Mesendoderm (in vitro differentiated cells): ENCODE data around the gene ADORA2A.

ENCODE experiments used
- DNase-seq: peaks from one replicate; pipeline ENCODE4 v3.0.0; 2013
- H2AK5ac ChIP-seq: 2 replicates; pipeline ENCODE4 v1.6.1; 2013; ENCODE audit warnings: low read length, inconsistent platforms
- H2BK120ac ChIP-seq: 2 replicates; pipeline ENCODE4 v1.6.1; 2013; ENCODE audit warnings: low read depth, mild to moderate bottlenecking, low read length, moderate library complexity, mixed read lengths
- H2BK15ac ChIP-seq: replicated peaks from 2 replicates; pipeline ENCODE4 v1.6.1; 2013; ENCODE audit warnings: low read depth, mild to moderate bottlenecking, moderate library complexity
- H2BK5ac ChIP-seq: 2 replicates; pipeline ENCODE4 v1.6.1; 2013; ENCODE audit warnings: low read length, inconsistent platforms
- H3K18ac ChIP-seq: 2 replicates; pipeline ENCODE4 v1.6.1; 2013; ENCODE audit warnings: mild to moderate bottlenecking, low read length, mixed read lengths
- H3K23ac ChIP-seq: one replicate; pipeline ENCODE4 v1.6.1; 2013; ENCODE audit warnings: low read length
- H3K27ac ChIP-seq: 2 replicates; pipeline ENCODE4 v1.5.1; 2013; ENCODE audit warnings: low read depth, mild to moderate bottlenecking, inconsistent platforms, low read length, moderate library complexity
- H3K27me3 ChIP-seq: 2 replicates; pipeline ENCODE4 v1.6.1; 2013; ENCODE audit warnings: low read length, control low read depth, mild to moderate bottlenecking, inconsistent platforms; ENCODE audit not compliant: insufficient read depth, poor library complexity
- H3K36me3 ChIP-seq: 2 replicates; pipeline ENCODE4 v1.6.1; 2013; ENCODE audit warnings: low read length, inconsistent platforms; ENCODE audit not compliant: control insufficient read depth, insufficient read depth
- H3K4ac ChIP-seq: one replicate; pipeline ENCODE4 v1.6.1; 2013; ENCODE audit warnings: low read depth, mild to moderate bottlenecking, low read length, moderate library complexity
- H3K4me1 ChIP-seq: 2 replicates; pipeline ENCODE4 v1.6.1; 2013; ENCODE audit warnings: low read depth, low read length, inconsistent platforms; ENCODE audit not compliant: control insufficient read depth
- H3K4me2 ChIP-seq: 2 replicates; pipeline ENCODE4 v1.6.1; 2013; ENCODE audit warnings: low read length
- H3K4me3 ChIP-seq: 2 replicates; pipeline ENCODE4 v1.5.1; 2013; ENCODE audit warnings: mild to moderate bottlenecking, low read length
- H3K56ac ChIP-seq: one replicate; pipeline ENCODE4 v1.6.1; 2013; ENCODE audit warnings: low read length
- H3K79me1 ChIP-seq: 2 replicates; pipeline ENCODE4 v1.6.1; 2013; ENCODE audit warnings: low read length, inconsistent platforms
- H3K79me2 ChIP-seq: 2 replicates; pipeline ENCODE4 v1.6.1; 2013; ENCODE audit warnings: mild to moderate bottlenecking, low read length; ENCODE audit not compliant: control insufficient read depth, insufficient read depth
- H3K9ac ChIP-seq: 2 replicates; pipeline ENCODE4 v1.6.1; 2013; ENCODE audit warnings: low read length, inconsistent platforms
- H4K5ac ChIP-seq: one replicate; pipeline ENCODE4 v1.6.1; 2013; ENCODE audit warnings: low read length
- H4K8ac ChIP-seq: one replicate; pipeline ENCODE4 v1.6.1; 2013; ENCODE audit warnings: low read depth, mild to moderate bottlenecking, control low read depth, low read length, moderate library complexity
- WGBS: extraction: QIAGEN DNeasy Blood & Tissue Kit; methylation state at CpG from one replicate; pipeline ENCODE4 v1.1.7; 2013; ENCODE audit warnings: low lambda C conversion rate, missing lambda C conversion rate; ENCODE audit not compliant: insufficient coverage; ENCODE audit errors: extremely low coverage; 5-methylcytosine and 5-hydroxymethylcytosine counted together

ADORA2A gene

DNA sequence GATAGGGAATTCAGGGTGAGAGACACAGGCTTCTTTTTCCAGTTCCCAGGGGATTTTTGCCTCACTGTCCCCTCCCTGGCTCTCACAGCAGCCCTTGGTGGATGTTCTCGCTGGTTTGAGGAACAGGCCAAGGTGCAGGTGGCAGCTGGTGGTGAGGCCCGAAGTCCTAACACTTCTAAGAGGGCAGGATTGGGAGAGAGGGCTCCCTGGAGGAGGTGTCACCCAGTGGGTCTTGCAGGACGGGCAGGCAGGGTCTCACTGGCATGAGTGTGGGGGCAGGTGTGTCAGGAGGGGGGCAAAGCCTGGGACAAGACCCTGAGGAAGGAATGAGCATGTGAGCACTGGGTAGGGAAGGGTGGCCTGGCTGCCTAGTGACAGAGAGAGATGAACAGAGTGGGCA is 9.2 kb downstream of the ADORA2A start:
- H3K36me3 ChIP-seq: no peaks in the 10 kb centered on the region
- no peak for DNase-seq
- no peak overlapping the region for H3K4ac ChIP-seq
- H3K4me1 ChIP-seq: no peaks in the 10 kb centered on the region
- no peaks in the 10 kb centered on the region for H3K79me1 ChIP-seq
- H3K23ac ChIP-seq: peak overlapping the region; percentile 11
- H3K27me3 ChIP-seq: no peaks in the 10 kb centered on the region
- no peak overlapping the region for H2BK120ac ChIP-seq
- H3K27ac ChIP-seq: no peak overlapping the region
- no peak overlapping the region for H4K8ac ChIP-seq
- H2BK5ac ChIP-seq: no peak overlapping the region
- H3K9ac ChIP-seq: no peak overlapping the region
- no peak overlapping the region for H2BK15ac ChIP-seq
- H3K4me3 ChIP-seq: no peak overlapping the region
- no CpG with 5 or more reads among the region's 3 CpGs for WGBS
- no peak overlapping the region for H3K18ac ChIP-seq
- H3K79me2 ChIP-seq: no peaks in the 10 kb centered on the region
- H3K4me2 ChIP-seq: no peak overlapping the region
- H3K56ac ChIP-seq: no peak overlapping the region
- H2AK5ac ChIP-seq: no peak overlapping the region
- no peak overlapping the region for H4K5ac ChIP-seq

DNA sequence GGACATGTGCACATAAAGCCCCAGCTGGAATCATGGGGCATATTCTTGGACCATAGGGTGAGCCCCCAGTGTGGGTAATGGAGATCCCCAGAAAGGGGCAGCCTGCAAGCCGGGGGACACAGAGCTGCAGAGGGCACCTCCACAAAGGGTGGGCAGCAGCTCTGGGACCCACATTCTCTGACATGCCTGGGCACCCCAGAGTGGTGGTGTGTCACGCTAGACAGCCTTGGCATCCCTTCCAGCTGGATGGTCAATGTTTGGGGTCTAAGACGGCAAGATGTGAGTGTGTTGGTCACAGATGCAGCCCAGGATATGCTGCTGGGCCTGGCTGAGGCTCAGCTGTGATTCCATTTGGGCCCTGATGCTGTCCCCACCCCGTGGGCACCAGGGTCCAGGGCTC is 9.7 kb downstream of the ADORA2A start:
- Histone ChIP-seq H2AK5ac (no peak overlapping the region), H3K18ac (no peak overlapping the region), H2BK120ac (no peak overlapping the region), H3K27ac (no peak overlapping the region), H4K8ac (no peak overlapping the region), H3K79me2 (no peaks in the 10 kb centered on the region), H3K4me1 (no peaks in the 10 kb centered on the region), H3K4me2 (no peak overlapping the region), H3K23ac (no peak overlapping the region), H3K79me1 (no peaks in the 10 kb centered on the region), H3K4ac (no peak overlapping the region), H2BK15ac (no peak overlapping the region), H3K9ac (no peak overlapping the region), H2BK5ac (no peak overlapping the region), H3K56ac (no peak overlapping the region), H3K27me3 (no peaks in the 10 kb centered on the region), H3K4me3 (no peak overlapping the region), H4K5ac (no peak overlapping the region), H3K36me3 (no peaks in the 10 kb centered on the region)
- no CpG with 5 or more reads among the region's 4 CpGs for WGBS
- no peak for DNase-seq

DNA sequence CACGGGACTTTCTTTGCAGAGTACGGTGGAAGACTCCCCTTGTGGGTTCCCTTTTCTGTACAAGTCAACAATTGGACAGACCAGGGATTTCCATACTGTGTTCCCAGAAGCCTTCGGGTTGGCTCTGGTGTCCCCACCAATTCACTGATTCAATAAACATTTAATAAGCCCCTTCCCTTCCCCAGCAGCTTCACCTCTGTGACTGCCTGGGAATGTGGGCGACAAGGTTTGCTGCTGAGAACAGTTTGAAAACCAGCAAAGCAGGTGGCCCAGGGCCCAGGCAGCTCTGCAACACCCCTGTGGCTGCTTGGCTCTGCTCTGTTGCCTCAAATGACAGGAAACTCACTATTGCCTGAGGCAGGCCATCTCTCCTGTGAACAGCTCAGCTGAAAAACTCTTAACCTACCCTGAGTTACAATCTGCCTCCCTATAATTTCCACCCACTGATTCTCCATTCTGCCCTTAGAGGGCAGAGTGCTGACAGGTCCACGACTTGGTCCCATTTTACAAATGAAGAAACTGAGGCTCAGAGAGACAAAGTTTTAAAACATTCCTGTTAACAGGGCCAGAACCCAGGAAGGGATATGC is 10.4 kb downstream of the ADORA2A start:
- H3K4me1 ChIP-seq: no peaks in the 10 kb centered on the region
- no peaks in the 10 kb centered on the region for H3K36me3 ChIP-seq
- DNase-seq: peak; percentile 57
- H4K5ac ChIP-seq: no peak overlapping the region
- H3K79me2 ChIP-seq: no peaks in the 10 kb centered on the region
- no peak overlapping the region for H2AK5ac ChIP-seq
- no CpG with 5 or more reads among the region's 5 CpGs for WGBS
- no peak overlapping the region for H3K27ac ChIP-seq
- H4K8ac ChIP-seq: no peak overlapping the region
- H3K79me1 ChIP-seq: no peaks in the 10 kb centered on the region
- no peak overlapping the region for H3K56ac ChIP-seq
- H2BK15ac ChIP-seq: no peak overlapping the region
- H3K18ac ChIP-seq: no peak overlapping the region
- H3K4me3 ChIP-seq: no peak overlapping the region
- H2BK120ac ChIP-seq: no peak overlapping the region
- no peak overlapping the region for H3K9ac ChIP-seq
- H3K27me3 ChIP-seq: no peaks in the 10 kb centered on the region
- H3K4me2 ChIP-seq: no peak overlapping the region
- H3K23ac ChIP-seq: no peak overlapping the region
- H3K4ac ChIP-seq: no peak overlapping the region
- H2BK5ac ChIP-seq: no peak overlapping the region

DNA sequence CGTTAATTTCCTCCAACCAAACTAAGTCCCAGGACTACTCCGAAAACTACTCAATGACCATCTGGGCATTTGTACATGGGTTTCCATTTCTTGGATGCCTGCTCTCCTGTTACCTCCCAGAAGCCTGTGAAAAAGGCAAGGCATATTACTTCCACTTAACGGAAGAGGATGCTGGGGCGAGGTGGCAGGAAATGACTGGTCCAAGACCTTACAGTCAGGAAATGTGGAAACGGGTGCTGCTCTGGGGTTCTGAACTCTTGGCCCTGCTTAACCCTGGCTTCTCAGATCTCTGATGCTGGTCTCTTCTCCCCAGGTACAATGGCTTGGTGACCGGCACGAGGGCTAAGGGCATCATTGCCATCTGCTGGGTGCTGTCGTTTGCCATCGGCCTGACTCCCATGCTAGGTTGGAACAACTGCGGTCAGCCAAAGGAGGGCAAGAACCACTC is 12.9 kb downstream of the ADORA2A start:
- no peaks in the 10 kb centered on the region for H3K27me3 ChIP-seq
- H3K4me2 ChIP-seq: no peak overlapping the region
- no peak overlapping the region for H3K23ac ChIP-seq
- no peaks in the 10 kb centered on the region for H3K79me1 ChIP-seq
- H2BK5ac ChIP-seq: no peak overlapping the region
- no peak overlapping the region for H3K9ac ChIP-seq
- WGBS: no CpG with 5 or more reads among the region's 10 CpGs
- no peak overlapping the region for H4K8ac ChIP-seq
- H3K79me2 ChIP-seq: no peaks in the 10 kb centered on the region
- H2AK5ac ChIP-seq: no peak overlapping the region
- peaks cover 2% of the 10 kb centered on the region for H3K4me1 ChIP-seq
- no peak overlapping the region for H3K4ac ChIP-seq
- H4K5ac ChIP-seq: no peak overlapping the region
- H3K27ac ChIP-seq: no peak overlapping the region
- H3K4me3 ChIP-seq: no peak overlapping the region
- DNase-seq: no peak
- H3K18ac ChIP-seq: no peak overlapping the region
- no peak overlapping the region for H2BK120ac ChIP-seq
- H3K36me3 ChIP-seq: no peaks in the 10 kb centered on the region
- no peak overlapping the region for H2BK15ac ChIP-seq
- no peak overlapping the region for H3K56ac ChIP-seq

DNA sequence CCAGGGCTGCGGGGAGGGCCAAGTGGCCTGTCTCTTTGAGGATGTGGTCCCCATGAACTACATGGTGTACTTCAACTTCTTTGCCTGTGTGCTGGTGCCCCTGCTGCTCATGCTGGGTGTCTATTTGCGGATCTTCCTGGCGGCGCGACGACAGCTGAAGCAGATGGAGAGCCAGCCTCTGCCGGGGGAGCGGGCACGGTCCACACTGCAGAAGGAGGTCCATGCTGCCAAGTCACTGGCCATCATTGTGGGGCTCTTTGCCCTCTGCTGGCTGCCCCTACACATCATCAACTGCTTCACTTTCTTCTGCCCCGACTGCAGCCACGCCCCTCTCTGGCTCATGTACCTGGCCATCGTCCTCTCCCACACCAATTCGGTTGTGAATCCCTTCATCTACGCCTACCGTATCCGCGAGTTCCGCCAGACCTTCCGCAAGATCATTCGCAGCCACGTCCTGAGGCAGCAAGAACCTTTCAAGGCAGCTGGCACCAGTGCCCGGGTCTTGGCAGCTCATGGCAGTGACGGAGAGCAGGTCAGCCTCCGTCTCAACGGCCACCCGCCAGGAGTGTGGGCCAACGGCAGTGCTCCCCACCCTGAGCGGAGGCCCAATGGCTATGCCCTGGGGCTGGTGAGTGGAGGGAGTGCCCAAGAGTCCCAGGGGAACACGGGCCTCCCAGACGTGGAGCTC is 13.5 kb downstream of the ADORA2A start:
- Histone ChIP-seq H3K4me1 (peaks cover 6% of the 10 kb centered on the region), H2BK5ac (no peak overlapping the region), H3K23ac (no peak overlapping the region), H3K27ac (no peak overlapping the region), H3K4me2 (no peak overlapping the region), H3K4ac (no peak overlapping the region), H2AK5ac (no peak overlapping the region), H4K5ac (no peak overlapping the region), H3K4me3 (no peak overlapping the region), H4K8ac (no peak overlapping the region), H3K27me3 (no peaks in the 10 kb centered on the region), H2BK120ac (no peak overlapping the region), H3K56ac (no peak overlapping the region), H3K9ac (no peak overlapping the region), H3K18ac (no peak overlapping the region), H3K79me2 (no peaks in the 10 kb centered on the region), H3K79me1 (no peaks in the 10 kb centered on the region), H3K36me3 (no peaks in the 10 kb centered on the region), H2BK15ac (no peak overlapping the region)
- no peak for DNase-seq
- no CpG with 5 or more reads among the region's 30 CpGs for WGBS
